SK-N-SH treated with all-trans-retinoic acid at 6 μM for 48 hours (cell line): Measurements from ENCODE around the gene GPR26.

ENCODE experiments used
- ATAC-seq: fragments of 200-7000 bp; cut with Tn5 transposase; 3 replicates; pipeline ENCODE4 v1.9.1; 2020; ENCODE audit warnings: mild to moderate bottlenecking, moderate library complexity
- ARNTL ChIP-seq: fragments of 450-650 bp; formaldehyde crosslinking; IDR thresholded peaks from 2 replicates; pipeline ENCODE4 v1.5.0; 2020; ENCODE audit warnings: low read depth, mild to moderate bottlenecking, moderate library complexity, borderline replicate concordance
- BACH2 ChIP-seq: fragments of 250-450 bp; sonication (Bioruptor Pico); IDR thresholded peaks from 2 replicates; pipeline ENCODE4 v1.9.0; 2021; ENCODE audit warnings: mild to moderate bottlenecking, borderline replicate concordance
- CSDC2 ChIP-seq: fragments of 250-450 bp; sonication (Bioruptor Pico); IDR thresholded peaks from 2 replicates; pipeline ENCODE4 v1.5.0; 2020; ENCODE audit warnings: mild to moderate bottlenecking, moderate library complexity
- ESRRG ChIP-seq: fragments of 250-450 bp; sonication (Bioruptor Pico); IDR thresholded peaks from 2 replicates; pipeline ENCODE4 v1.6.1; 2021; ENCODE audit warnings: mild to moderate bottlenecking
- GLIS3 ChIP-seq: fragments of 250-450 bp; sonication (Bioruptor Pico); IDR thresholded peaks from 2 replicates; pipeline ENCODE4 v1.5.0; 2020; ENCODE audit warnings: mild to moderate bottlenecking, moderate library complexity
- ISL1 ChIP-seq: fragments of 250-450 bp; sonication (Bioruptor Pico); IDR thresholded peaks from 2 replicates; pipeline ENCODE4 v2.1.2; 2022; ENCODE audit warnings: mild to moderate bottlenecking, moderate library complexity
- OSR1 ChIP-seq: fragments of 250-450 bp; sonication (Bioruptor Pico); IDR thresholded peaks from 2 replicates; pipeline ENCODE4 v1.8.0; 2022; ENCODE audit warnings: moderate library complexity, mild to moderate bottlenecking, inconsistent platforms
- PPARA ChIP-seq: fragments of 250-450 bp; sonication (Bioruptor Pico); IDR thresholded peaks from 2 replicates; pipeline ENCODE4 v1.5.0; 2020; ENCODE audit warnings: mild to moderate bottlenecking, borderline replicate concordance
- RARB ChIP-seq: fragments of 250-450 bp; sonication (Bioruptor Pico); IDR thresholded peaks from 2 replicates; pipeline ENCODE4 v1.8.0; 2021; ENCODE audit warnings: mild to moderate bottlenecking, moderate library complexity
- SNAI2 ChIP-seq: fragments of 250-450 bp; sonication (Bioruptor Pico); IDR thresholded peaks from 2 replicates; pipeline ENCODE4 v1.5.0; 2020; ENCODE audit warnings: mild to moderate bottlenecking, moderate library complexity
- TCF4 ChIP-seq: fragments of 250-450 bp; sonication (Bioruptor Pico); IDR thresholded peaks from 2 replicates; pipeline ENCODE4 v1.8.0; 2021; ENCODE audit warnings: mild to moderate bottlenecking, moderate library complexity, borderline replicate concordance
- TOX ChIP-seq: fragments of 250-450 bp; sonication (Bioruptor Pico); IDR thresholded peaks from 2 replicates; pipeline ENCODE4 v1.8.0; 2021; ENCODE audit warnings: mild to moderate bottlenecking, moderate library complexity, borderline replicate concordance
- ZFP3 ChIP-seq: fragments of 250-450 bp; sonication (Bioruptor Pico); IDR thresholded peaks from 2 replicates; pipeline ENCODE4 v1.5.0; 2020; ENCODE audit warnings: mild to moderate bottlenecking, moderate library complexity
- ZFP30 ChIP-seq: fragments of 450-650 bp; formaldehyde crosslinking; IDR thresholded peaks from 2 replicates; pipeline ENCODE4 v1.5.0; 2022; ENCODE audit warnings: mild to moderate bottlenecking, moderate library complexity
- ZNF565 ChIP-seq: fragments of 450-650 bp; formaldehyde crosslinking; conservative IDR thresholded peaks from 2 replicates; pipeline ENCODE4 v1.5.0; 2020; ENCODE audit warnings: low read depth, mild to moderate bottlenecking, moderate library complexity
- ZNF70 ChIP-seq: fragments of 450-650 bp; formaldehyde crosslinking; IDR thresholded peaks from 2 replicates; pipeline ENCODE4 v1.5.0; 2020; ENCODE audit warnings: mild to moderate bottlenecking, moderate library complexity
- ZNF8 ChIP-seq: fragments of 450-650 bp; formaldehyde crosslinking; IDR thresholded peaks from 2 replicates; pipeline ENCODE4 v1.5.0; 2020; ENCODE audit warnings: mild to moderate bottlenecking, moderate library complexity
- TF ChIP-seq, protein P1 (sequence below): fragments of 250-450 bp; sonication (Bioruptor Pico); IDR thresholded peaks from 2 replicates; pipeline ENCODE4 v1.8.0; 2020; ENCODE audit warnings: mild to moderate bottlenecking, moderate library complexity, borderline replicate concordance
- TF ChIP-seq, protein P2 (sequence below): fragments of 250-450 bp; sonication (Bioruptor Pico); IDR thresholded peaks from 2 replicates; pipeline ENCODE4 v1.5.0; 2020; ENCODE audit warnings: mild to moderate bottlenecking, moderate library complexity
- TF ChIP-seq, protein P3 (sequence below): fragments of 250-450 bp; sonication (Bioruptor Pico); IDR thresholded peaks from 2 replicates; pipeline ENCODE4 v1.5.1; 2020; ENCODE audit warnings: low read depth, mild to moderate bottlenecking, moderate library complexity
- TF ChIP-seq, protein P4 (sequence below): fragments of 250-450 bp; sonication (Bioruptor Pico); IDR thresholded peaks from 2 replicates; pipeline ENCODE4 v1.5.1; 2021; ENCODE audit warnings: mild to moderate bottlenecking, moderate library complexity
- TF ChIP-seq, protein P5 (sequence below): fragments of 250-450 bp; sonication (Bioruptor Pico); IDR thresholded peaks from 2 replicates; pipeline ENCODE4 v1.8.0; 2021; ENCODE audit warnings: low read depth, mild to moderate bottlenecking, moderate library complexity, borderline replicate concordance

GPR26 gene

DNA sequence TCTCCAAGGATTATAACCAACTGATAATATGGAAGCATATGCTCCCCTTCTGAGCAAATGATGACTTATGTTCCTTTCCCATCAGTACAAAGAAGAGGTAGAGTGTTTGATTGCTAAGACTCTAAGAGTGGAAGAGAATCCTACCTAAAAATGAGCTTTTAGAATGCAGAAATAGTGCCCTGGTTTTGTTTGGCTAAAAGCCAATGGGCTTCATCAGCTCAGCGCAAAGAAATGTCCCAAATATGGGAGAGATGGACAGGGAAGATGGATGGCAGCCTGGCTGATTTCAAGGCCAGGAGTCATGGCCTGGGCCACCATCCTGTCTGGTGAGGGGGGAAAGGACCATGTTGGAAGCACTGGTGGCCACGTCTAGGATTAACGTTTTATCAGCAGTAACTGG, 60.2 kb downstream of the GPR26 start:
- no peak for ATAC-seq
- TF ChIP-seq ZNF70 (CRISPR knock-in tag) (no peak), ISL1 (CRISPR knock-in tag) (no peak), ESRRG (no peak), ZFP30 (CRISPR knock-in tag) (no peak), ZFP3 (CRISPR knock-in tag) (no peak)
- TF ChIP-seq, protein P1, sequence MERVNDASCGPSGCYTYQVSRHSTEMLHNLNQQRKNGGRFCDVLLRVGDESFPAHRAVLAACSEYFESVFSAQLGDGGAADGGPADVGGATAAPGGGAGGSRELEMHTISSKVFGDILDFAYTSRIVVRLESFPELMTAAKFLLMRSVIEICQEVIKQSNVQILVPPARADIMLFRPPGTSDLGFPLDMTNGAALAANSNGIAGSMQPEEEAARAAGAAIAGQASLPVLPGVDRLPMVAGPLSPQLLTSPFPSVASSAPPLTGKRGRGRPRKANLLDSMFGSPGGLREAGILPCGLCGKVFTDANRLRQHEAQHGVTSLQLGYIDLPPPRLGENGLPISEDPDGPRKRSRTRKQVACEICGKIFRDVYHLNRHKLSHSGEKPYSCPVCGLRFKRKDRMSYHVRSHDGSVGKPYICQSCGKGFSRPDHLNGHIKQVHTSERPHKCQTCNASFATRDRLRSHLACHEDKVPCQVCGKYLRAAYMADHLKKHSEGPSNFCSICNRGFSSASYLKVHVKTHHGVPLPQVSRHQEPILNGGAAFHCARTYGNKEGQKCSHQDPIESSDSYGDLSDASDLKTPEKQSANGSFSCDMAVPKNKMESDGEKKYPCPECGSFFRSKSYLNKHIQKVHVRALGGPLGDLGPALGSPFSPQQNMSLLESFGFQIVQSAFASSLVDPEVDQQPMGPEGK (CRISPR knock-in tag), result no peak
- TF ChIP-seq, protein P2, sequence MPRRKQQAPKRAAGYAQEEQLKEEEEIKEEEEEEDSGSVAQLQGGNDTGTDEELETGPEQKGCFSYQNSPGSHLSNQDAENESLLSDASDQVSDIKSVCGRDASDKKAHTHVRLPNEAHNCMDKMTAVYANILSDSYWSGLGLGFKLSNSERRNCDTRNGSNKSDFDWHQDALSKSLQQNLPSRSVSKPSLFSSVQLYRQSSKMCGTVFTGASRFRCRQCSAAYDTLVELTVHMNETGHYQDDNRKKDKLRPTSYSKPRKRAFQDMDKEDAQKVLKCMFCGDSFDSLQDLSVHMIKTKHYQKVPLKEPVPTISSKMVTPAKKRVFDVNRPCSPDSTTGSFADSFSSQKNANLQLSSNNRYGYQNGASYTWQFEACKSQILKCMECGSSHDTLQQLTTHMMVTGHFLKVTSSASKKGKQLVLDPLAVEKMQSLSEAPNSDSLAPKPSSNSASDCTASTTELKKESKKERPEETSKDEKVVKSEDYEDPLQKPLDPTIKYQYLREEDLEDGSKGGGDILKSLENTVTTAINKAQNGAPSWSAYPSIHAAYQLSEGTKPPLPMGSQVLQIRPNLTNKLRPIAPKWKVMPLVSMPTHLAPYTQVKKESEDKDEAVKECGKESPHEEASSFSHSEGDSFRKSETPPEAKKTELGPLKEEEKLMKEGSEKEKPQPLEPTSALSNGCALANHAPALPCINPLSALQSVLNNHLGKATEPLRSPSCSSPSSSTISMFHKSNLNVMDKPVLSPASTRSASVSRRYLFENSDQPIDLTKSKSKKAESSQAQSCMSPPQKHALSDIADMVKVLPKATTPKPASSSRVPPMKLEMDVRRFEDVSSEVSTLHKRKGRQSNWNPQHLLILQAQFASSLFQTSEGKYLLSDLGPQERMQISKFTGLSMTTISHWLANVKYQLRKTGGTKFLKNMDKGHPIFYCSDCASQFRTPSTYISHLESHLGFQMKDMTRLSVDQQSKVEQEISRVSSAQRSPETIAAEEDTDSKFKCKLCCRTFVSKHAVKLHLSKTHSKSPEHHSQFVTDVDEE (CRISPR knock-in tag), result no peak
- TF ChIP-seq, protein P3, sequence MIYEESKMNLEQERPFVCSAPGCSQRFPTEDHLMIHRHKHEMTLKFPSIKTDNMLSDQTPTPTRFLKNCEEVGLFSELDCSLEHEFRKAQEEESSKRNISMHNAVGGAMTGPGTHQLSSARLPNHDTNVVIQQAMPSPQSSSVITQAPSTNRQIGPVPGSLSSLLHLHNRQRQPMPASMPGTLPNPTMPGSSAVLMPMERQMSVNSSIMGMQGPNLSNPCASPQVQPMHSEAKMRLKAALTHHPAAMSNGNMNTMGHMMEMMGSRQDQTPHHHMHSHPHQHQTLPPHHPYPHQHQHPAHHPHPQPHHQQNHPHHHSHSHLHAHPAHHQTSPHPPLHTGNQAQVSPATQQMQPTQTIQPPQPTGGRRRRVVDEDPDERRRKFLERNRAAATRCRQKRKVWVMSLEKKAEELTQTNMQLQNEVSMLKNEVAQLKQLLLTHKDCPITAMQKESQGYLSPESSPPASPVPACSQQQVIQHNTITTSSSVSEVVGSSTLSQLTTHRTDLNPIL, result no peak
- TF ChIP-seq, protein P4, sequence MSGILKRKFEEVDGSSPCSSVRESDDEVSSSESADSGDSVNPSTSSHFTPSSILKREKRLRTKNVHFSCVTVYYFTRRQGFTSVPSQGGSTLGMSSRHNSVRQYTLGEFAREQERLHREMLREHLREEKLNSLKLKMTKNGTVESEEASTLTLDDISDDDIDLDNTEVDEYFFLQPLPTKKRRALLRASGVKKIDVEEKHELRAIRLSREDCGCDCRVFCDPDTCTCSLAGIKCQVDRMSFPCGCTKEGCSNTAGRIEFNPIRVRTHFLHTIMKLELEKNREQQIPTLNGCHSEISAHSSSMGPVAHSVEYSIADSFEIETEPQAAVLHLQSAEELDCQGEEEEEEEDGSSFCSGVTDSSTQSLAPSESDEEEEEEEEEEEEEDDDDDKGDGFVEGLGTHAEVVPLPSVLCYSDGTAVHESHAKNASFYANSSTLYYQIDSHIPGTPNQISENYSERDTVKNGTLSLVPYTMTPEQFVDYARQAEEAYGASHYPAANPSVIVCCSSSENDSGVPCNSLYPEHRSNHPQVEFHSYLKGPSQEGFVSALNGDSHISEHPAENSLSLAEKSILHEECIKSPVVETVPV (CRISPR knock-in tag), result no peak
- TF ChIP-seq, all 23 proteins: peak for 0

DNA sequence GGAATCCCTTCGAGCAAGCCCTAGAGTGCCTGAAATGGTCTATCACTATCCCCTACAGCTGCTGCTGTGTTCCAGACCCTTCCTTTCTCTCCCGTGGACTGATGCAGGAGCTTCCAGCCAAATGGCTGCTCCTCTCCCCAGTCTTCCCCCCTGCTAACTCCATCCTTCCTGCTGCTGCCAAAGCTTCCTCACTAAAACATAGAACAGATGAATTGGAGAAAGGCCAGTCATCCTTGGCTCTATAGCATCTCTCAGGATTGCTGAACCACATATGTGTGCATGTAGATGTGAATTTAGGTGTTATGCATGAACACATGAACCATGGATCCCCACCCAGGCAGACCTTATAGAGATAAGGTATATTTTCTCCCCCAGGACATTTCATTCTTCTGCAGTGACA, 60.7 kb downstream of the GPR26 start:
- no peak for ATAC-seq
- TF ChIP-seq ZNF70 (CRISPR knock-in tag) (no peak), ZFP3 (CRISPR knock-in tag) (no peak), GLIS3 (CRISPR knock-in tag) (no peak), BACH2 (no peak), RARB (CRISPR knock-in tag) (no peak), OSR1 (CRISPR knock-in tag) (no peak), SNAI2 (no peak), ISL1 (CRISPR knock-in tag) (no peak), ARNTL (no peak), TCF4 (CRISPR knock-in tag) (no peak), ZNF565 (CRISPR knock-in tag) (no peak), CSDC2 (CRISPR knock-in tag) (no peak), ZNF8 (no peak), PPARA (CRISPR knock-in tag) (no peak), ZFP30 (CRISPR knock-in tag) (no peak), TOX (CRISPR knock-in tag) (no peak)
- TF ChIP-seq, protein P4 (CRISPR knock-in tag), result no peak
- TF ChIP-seq, protein P5, sequence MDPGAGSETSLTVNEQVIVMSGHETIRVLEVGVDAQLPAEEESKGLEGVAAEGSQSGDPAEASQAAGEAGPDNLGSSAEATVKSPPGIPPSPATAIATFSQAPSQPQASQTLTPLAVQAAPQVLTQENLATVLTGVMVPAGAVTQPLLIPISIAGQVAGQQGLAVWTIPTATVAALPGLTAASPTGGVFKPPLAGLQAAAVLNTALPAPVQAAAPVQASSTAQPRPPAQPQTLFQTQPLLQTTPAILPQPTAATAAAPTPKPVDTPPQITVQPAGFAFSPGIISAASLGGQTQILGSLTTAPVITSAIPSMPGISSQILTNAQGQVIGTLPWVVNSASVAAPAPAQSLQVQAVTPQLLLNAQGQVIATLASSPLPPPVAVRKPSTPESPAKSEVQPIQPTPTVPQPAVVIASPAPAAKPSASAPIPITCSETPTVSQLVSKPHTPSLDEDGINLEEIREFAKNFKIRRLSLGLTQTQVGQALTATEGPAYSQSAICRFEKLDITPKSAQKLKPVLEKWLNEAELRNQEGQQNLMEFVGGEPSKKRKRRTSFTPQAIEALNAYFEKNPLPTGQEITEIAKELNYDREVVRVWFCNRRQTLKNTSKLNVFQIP (CRISPR knock-in tag), result no peak
- TF ChIP-seq, protein P3, result no peak
- TF ChIP-seq, protein P1 (CRISPR knock-in tag), result no peak
